ENCODE measurements around the gene UBA5. TPM values are rescaled to one million over a fixed set of nuclear protein-coding genes. Genes with fewer than 3 reads are reported as not detected.

UBA5 gene
- total and polyA plus RNA-seq, 2 of the 13 experiments (the other 11 are each of a cell fraction or from before 2014, with no cell fraction given): 30.2 to 46.8 TPM

- Histone ChIP-seq H3K9ac (ENCODE audit: insufficient read depth, low read depth, low read length) (peak within 1 kb of the TSS; percentile 96), H3K4me1 (ENCODE audit: insufficient read depth, low read length) (peaks cover 51% of the 10 kb centered on the region), H3K4me2 (ENCODE audit: low read depth, low read length) (peak within 1 kb of the TSS; percentile 79), H3K36me3 (replicated peaks in 1 of 2; ENCODE audit: control insufficient read depth in 1 of 2, insufficient read depth in 2 of 2, low read length in 2 of 2) (no peaks in the 10 kb centered on the region; a peak in 1 of 5 replicates), H3K79me2 (ENCODE audit: insufficient read depth, low read length) (peaks cover 47% of the 10 kb centered on the region), H4K20me1 (ENCODE audit: insufficient read depth, low read length) (0 out of 2 replicates have a peak, but pooled peaks cover 8% of the 10 kb centered on the region), H2AFZ (ENCODE audit: low read length) (peak within 1 kb of the TSS; percentile 65), H3K27me3 (ENCODE audit: control insufficient read depth in 1 of 2, insufficient read depth in 2 of 2, low read length in 2 of 2) (no peaks in the 10 kb centered on the region), H3K9me3 (ENCODE audit: low read length) (no peaks in the 10 kb centered on the region), H3K4me3 (replicated peaks in 1 of 3; ENCODE audit: insufficient read depth in 1 of 3, low read depth in 2 of 3, low read length in 3 of 3) (peak within 1 kb of the TSS; percentile 89 to 100 (median 96)), H3K27ac (ENCODE audit: extremely low read length, insufficient read depth, low read length) (peak within 1 kb of the TSS; percentile 88)
- DNase-seq (ENCODE audit: low spot score) (peak; percentile 57), ATAC-seq (peak; percentile 91), FAIRE-seq (no peak)
- BruUV-seq (replicated peaks): TSS peak; percentile 60
- intact Hi-C loops (cut with micrococcal nuclease; ENCODE audit: unreplicated experiment): loop anchor here (2.0 kb wide), 1 partner anchor 63 kb away; the partner anchor contains the start of gene NPHP3
- CTCF ChIA-PET (ENCODE audit: low intra/inter-chr PET ratio, low total read pairs): no interaction called here
- 0% methylated on average over 10 of the region's 34 CpGs for WGBS (ENCODE audit: low lambda C conversion rate)
- POLR2A ChIA-PET: interaction anchor here (1.0 to 2.3 kb wide), 8 partner anchors 10 to 242 kb away, joined by 3 to 8 read pairs (median 4); partner anchors contain the start of gene DNAJC13
- in situ Hi-C loops (cut with HindIII; ENCODE audit: extremely low pct_ligation_motif_present, low pct_unique_long_range_greater_than_20kb): no loop called here
- TF ChIP-seq SNAPC4 (CRISPR knock-in tag; IDR thresholded peaks at IDR 0.05) (no peak), HDAC6 (IDR thresholded peaks at IDR 0.05; ENCODE audit: low read depth, low read length) (no peak), ZNF7 (CRISPR knock-in tag; IDR thresholded peaks at IDR 0.05) (no peak), ZNF280B (CRISPR knock-in tag; IDR thresholded peaks at IDR 0.05; ENCODE audit: borderline replicate concordance) (no peak), NR2C2 (CRISPR knock-in tag; IDR thresholded peaks at IDR 0.05; ENCODE audit: borderline replicate concordance) (no peak), DPF2 (CRISPR knock-in tag; IDR thresholded peaks at IDR 0.05; ENCODE audit: borderline replicate concordance, low read depth) (no peak), ZNF546 (CRISPR knock-in tag; conservative IDR thresholded peaks at IDR 0.05) (peak; percentile 24; the same call in 1 of the 2 replicates), ZNF792 (CRISPR knock-in tag; IDR thresholded peaks at IDR 0.05) (0 out of 2 replicates have a peak, but pooled peaks have one; percentile 27), RFX3 (CRISPR knock-in tag; IDR thresholded peaks at IDR 0.05) (0 out of 2 replicates have a peak, but pooled peaks have one; percentile 47), ZNF12 (CRISPR knock-in tag; IDR thresholded peaks at IDR 0.05) (0 out of 2 replicates have a peak, but pooled peaks have one; percentile 7), ZNF33B (CRISPR knock-in tag; IDR thresholded peaks at IDR 0.05) (peak; percentile 87; the same call in 1 of the 2 replicates), ATF4 (CRISPR knock-in tag; IDR thresholded peaks at IDR 0.05) (no peak; a peak in 1 of 4 replicates), FOXP4 (CRISPR knock-in tag; IDR thresholded peaks at IDR 0.05) (peak; percentile 30), ZNF274 (CRISPR knock-in tag; IDR thresholded peaks at IDR 0.05) (0 out of 2 replicates have a peak, but pooled peaks have one; percentile 41)
Observed at GRCh38 chr3:132659365-132660051, 621 bp upstream of the UBA5 start, which contains the start of gene ACAD11. Gene ACAD11, minus strand, starts transcription at chr3:132659809. Its CDS starts 58 bp downstream, at chr3:132659751.

All from HepG2 (cell line).